ENCODE data around the gene LTBP1.
A peak's percentile ranks its signal among the peaks of the same experiment; 100 is the strongest.
"Not testable (repeated sequence)": the region's sequence is repeated elsewhere in the genome, so short reads cannot be mapped to it uniquely, and the experiment has no call there.

Gene LTBP1, protein sequence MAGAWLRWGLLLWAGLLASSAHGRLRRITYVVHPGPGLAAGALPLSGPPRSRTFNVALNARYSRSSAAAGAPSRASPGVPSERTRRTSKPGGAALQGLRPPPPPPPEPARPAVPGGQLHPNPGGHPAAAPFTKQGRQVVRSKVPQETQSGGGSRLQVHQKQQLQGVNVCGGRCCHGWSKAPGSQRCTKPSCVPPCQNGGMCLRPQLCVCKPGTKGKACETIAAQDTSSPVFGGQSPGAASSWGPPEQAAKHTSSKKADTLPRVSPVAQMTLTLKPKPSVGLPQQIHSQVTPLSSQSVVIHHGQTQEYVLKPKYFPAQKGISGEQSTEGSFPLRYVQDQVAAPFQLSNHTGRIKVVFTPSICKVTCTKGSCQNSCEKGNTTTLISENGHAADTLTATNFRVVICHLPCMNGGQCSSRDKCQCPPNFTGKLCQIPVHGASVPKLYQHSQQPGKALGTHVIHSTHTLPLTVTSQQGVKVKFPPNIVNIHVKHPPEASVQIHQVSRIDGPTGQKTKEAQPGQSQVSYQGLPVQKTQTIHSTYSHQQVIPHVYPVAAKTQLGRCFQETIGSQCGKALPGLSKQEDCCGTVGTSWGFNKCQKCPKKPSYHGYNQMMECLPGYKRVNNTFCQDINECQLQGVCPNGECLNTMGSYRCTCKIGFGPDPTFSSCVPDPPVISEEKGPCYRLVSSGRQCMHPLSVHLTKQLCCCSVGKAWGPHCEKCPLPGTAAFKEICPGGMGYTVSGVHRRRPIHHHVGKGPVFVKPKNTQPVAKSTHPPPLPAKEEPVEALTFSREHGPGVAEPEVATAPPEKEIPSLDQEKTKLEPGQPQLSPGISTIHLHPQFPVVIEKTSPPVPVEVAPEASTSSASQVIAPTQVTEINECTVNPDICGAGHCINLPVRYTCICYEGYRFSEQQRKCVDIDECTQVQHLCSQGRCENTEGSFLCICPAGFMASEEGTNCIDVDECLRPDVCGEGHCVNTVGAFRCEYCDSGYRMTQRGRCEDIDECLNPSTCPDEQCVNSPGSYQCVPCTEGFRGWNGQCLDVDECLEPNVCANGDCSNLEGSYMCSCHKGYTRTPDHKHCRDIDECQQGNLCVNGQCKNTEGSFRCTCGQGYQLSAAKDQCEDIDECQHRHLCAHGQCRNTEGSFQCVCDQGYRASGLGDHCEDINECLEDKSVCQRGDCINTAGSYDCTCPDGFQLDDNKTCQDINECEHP (N-terminal part only)

DNA sequence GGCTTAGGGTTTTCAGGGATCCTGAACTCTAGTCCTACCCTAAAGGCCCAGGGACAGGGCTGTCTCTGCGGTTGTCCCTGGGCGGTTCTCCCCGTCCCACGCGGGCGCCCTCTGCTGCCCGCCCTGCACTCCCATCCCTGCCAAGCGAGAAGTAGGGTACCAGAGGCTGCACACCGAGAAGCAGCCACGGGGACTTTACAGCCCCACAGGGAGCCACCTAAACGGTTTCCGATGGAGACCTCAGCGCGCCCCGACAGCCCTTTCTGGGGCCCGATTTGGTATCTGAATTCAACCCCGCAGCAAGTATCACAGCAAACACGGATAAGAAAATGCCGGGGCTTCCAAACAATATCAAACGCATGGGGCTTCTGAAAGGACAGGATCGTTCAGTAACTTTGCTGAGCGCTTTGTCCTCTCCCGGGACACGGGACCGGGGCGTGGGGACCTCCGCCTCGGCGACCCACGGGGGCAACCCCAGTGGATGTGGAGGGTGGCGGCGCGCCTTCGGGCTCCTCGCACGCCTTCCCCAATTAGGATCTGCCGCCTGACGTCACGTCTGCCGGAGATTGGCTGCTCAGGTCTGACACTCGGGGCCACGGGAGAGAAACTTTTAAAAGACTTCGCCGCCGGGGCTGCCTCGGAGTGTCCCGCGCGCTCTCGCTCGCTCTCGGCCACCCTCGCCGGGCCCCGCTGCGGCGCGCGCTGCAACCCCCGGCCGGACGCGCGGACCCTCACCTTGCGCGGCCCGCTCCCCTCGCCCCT lies at the start of gene LTBP1:
LTBP1 (plus strand) TSS at position 640 of the 762 bp plus-strand sequence. CDS start 372 bp downstream, outside the sequence.
- peak within 1 kb of the TSS; percentile 73 for H3K4me3 Mint-ChIP-seq
- H3K36me3 Mint-ChIP-seq (ENCODE audit: low read depth) = no peaks in the 10 kb centered on the region
- H3K27ac Mint-ChIP-seq = no peak within 1 kb of the TSS
- peaks cover 52% of the 10 kb centered on the region for H3K27me3 Mint-ChIP-seq
- H3K9me3 Mint-ChIP-seq = no peaks in the 10 kb centered on the region
- peaks cover 13% of the 10 kb centered on the region for H3K4me1 Mint-ChIP-seq (ENCODE audit: low read depth)

DNA sequence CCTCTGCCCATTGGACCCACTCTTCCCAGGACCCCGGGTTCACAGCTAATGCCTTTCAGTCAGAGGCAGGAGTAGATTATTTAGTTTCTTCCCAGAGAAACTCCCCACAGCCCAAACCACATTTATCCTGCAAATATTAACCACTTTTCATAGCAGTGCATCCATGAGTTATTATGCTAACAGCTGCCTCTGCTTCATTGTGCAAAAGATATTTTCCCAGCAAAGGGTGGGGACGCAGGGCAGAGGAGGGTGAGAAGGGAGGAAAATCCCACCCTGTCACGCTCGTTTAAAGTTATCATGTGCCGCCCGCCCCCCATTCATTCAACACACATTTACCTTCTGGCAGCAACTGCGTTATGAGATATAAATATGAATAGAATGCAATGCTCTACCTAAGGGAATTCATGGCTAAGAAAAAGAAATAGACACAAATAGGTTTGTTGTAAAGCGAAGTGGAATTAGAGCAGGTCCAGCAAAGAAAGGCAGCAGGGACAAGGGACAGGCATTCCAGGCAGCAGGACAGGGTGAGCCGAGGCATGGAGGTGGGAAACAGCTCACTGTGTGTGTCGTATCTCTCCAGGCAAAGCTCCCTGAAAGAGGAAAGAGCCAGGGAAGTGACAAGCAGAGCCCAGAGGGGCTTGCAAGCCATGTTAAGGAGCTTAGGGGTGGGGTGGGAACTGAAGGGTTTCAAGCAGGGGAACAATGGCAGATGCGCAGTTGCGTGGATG lies 46.3 kb upstream of the LTBP1 start:
- Mint-ChIP-seq H3K27me3 (peaks cover 25% of the 10 kb centered on the region), H3K27ac (no peak overlapping the region), H3K36me3 (ENCODE audit: low read depth) (no peaks in the 10 kb centered on the region)

DNA sequence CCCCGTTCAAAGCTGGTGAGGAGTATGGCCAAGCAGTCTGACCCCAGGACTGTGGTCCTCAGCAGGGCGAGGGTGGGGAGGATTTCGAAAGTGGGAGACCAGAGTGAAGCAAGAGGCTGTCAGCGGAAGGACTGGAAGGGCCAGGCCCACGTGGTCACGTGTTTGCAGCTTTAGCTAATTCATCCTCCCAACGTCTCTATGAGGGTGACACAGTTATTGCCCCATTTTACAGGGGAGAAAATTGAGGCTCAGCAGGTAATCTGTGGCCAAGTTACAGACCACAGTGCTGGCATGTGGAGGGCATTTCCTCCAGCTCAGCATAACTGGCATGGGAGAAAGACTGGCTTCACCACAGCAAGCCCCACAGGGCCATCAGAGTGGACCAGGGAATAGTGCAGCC lies 45.4 kb upstream of the LTBP1 start:
- H3K4me3 Mint-ChIP-seq = no peak overlapping the region
- H3K9me3 Mint-ChIP-seq = no peaks in the 10 kb centered on the region
- H3K4me1 Mint-ChIP-seq (ENCODE audit: low read depth) = no peaks in the 10 kb centered on the region
- peaks cover 25% of the 10 kb centered on the region for H3K27me3 Mint-ChIP-seq
- H3K36me3 Mint-ChIP-seq (ENCODE audit: low read depth) = no peaks in the 10 kb centered on the region
- H3K27ac Mint-ChIP-seq = no peak overlapping the region

More for the DNA sequence above, 46.3 kb upstream of the LTBP1 start:
- Mint-ChIP-seq H3K4me3 (no peak overlapping the region), H3K9me3 (no peaks in the 10 kb centered on the region), H3K4me1 (ENCODE audit: low read depth) (peaks cover under 1% of the 10 kb centered on the region)

DNA sequence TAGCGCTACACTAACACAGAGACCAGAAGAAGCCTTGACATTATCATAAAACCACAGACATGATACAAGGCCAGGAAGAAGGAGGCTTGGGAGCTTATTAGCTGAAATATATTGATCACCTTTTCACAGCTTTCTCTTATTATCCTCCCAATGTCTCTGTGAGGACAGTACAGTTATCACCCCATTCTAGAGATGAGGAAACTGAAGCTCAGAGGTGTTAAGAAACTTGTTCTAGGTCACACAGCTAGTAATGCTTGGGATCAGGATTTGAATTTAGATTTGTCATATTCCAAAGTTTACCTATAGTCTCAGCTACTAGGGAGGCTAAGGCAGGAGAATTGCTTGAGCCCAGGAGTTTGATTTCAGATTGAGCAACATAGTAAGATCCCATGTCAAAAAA lies 44.6 kb upstream of the LTBP1 start:
- no peak overlapping the region for H3K4me3 Mint-ChIP-seq
- H3K4me1 Mint-ChIP-seq (ENCODE audit: low read depth) = no peaks in the 10 kb centered on the region
- H3K36me3 Mint-ChIP-seq (ENCODE audit: low read depth) = no peaks in the 10 kb centered on the region
- no peaks in the 10 kb centered on the region for H3K9me3 Mint-ChIP-seq
- H3K27me3 Mint-ChIP-seq = peaks cover 25% of the 10 kb centered on the region
- no peak overlapping the region for H3K27ac Mint-ChIP-seq

DNA sequence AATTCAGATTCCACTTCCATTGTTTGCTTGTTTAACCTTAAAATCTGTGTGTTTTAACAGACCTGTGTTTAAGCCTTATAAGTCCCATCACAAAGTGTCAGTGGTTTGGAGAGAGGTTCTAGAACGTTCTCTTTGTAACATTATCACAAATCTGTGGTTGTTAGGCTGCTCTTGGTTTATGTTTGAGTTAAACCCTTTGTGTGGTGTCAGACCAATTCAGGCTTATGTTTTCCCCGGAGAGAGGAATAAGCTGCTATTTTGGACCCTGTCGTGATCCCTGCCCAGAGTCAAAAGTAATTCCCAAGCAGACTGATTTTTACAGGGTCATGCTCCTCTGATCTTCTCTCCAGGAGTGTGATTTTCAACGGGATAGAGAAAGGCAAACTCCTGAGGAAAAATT lies 43.8 kb upstream of the LTBP1 start:
- H3K9me3 Mint-ChIP-seq = no peaks in the 10 kb centered on the region
- H3K27me3 Mint-ChIP-seq = peaks cover 25% of the 10 kb centered on the region
- no peak overlapping the region for H3K4me3 Mint-ChIP-seq
- no peaks in the 10 kb centered on the region for H3K36me3 Mint-ChIP-seq (ENCODE audit: low read depth)
- H3K27ac Mint-ChIP-seq = no peak overlapping the region
- H3K4me1 Mint-ChIP-seq (ENCODE audit: low read depth) = no peaks in the 10 kb centered on the region

DNA sequence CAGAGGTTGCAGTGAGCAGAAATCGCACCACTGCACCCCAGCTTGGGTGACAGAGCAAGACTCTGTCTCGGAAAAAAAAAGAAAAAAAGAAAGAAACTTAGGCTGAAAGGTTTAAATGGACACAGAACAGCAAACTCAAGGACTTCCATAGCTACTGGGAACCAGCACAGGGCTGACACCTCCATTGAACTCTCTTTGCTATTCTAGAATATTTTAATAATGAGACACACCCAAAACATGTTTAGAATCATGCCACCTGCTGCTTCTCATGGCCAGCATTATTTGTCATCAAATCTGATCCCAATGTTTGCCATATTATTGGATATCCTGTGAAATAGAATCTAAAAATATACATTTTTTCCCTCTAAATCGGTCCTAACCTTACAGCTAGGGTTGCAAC lies 42.7 kb upstream of the LTBP1 start:
- Mint-ChIP-seq H3K9me3 (no peaks in the 10 kb centered on the region), H3K4me3 (no peak overlapping the region), H3K27ac (no peak overlapping the region), H3K36me3 (ENCODE audit: low read depth) (no peaks in the 10 kb centered on the region), H3K27me3 (peaks cover 21% of the 10 kb centered on the region), H3K4me1 (ENCODE audit: low read depth) (no peaks in the 10 kb centered on the region)

DNA sequence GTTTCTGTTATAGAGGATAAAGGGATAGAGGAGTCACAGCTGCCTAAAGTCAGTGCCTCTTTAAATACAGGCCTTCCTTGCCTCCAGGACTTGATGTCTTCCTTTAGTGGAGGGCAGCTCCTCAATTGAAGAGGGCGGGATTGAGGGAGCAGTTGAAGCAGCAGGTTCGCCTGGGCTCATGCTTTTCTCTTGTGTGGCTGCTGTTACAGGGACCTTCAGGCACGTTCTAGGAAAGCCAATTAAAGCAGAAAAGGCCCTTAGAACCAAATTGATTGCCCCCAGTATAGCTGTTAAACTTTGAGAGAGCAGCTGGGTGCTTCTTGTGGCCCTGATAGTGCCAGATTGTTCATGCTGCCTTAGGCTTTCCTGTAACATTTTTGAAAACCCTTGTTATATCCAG lies 42.0 kb upstream of the LTBP1 start:
- Mint-ChIP-seq H3K4me3 (no peak overlapping the region), H3K4me1 (ENCODE audit: low read depth) (no peaks in the 10 kb centered on the region), H3K27me3 (peaks cover 18% of the 10 kb centered on the region), H3K27ac (no peak overlapping the region), H3K9me3 (no peaks in the 10 kb centered on the region), H3K36me3 (ENCODE audit: low read depth) (no peaks in the 10 kb centered on the region)

DNA sequence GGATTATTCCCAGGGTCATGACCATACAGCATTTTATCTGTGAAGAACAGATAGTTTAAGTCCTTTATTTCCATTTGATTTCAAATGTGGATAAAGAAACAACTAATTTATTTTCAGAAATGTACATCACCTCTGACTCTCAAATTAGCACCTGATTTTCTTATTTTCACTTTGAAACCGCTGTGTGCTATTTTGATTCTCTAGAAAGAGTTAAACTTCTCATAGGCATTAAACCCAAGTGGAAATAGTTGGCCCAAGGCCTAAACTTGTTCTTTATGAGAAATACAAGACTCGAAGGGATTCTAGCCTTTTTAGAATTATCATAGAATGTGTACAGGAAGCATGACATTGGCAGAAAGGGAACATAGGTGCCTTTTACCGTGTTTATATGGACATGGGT lies 41.5 kb upstream of the LTBP1 start:
- H3K4me3 Mint-ChIP-seq = no peak overlapping the region
- no peaks in the 10 kb centered on the region for H3K4me1 Mint-ChIP-seq (ENCODE audit: low read depth)
- no peak overlapping the region for H3K27ac Mint-ChIP-seq
- H3K27me3 Mint-ChIP-seq = peaks cover 18% of the 10 kb centered on the region
- H3K36me3 Mint-ChIP-seq (ENCODE audit: low read depth) = no peaks in the 10 kb centered on the region
- H3K9me3 Mint-ChIP-seq = no peaks in the 10 kb centered on the region

DNA sequence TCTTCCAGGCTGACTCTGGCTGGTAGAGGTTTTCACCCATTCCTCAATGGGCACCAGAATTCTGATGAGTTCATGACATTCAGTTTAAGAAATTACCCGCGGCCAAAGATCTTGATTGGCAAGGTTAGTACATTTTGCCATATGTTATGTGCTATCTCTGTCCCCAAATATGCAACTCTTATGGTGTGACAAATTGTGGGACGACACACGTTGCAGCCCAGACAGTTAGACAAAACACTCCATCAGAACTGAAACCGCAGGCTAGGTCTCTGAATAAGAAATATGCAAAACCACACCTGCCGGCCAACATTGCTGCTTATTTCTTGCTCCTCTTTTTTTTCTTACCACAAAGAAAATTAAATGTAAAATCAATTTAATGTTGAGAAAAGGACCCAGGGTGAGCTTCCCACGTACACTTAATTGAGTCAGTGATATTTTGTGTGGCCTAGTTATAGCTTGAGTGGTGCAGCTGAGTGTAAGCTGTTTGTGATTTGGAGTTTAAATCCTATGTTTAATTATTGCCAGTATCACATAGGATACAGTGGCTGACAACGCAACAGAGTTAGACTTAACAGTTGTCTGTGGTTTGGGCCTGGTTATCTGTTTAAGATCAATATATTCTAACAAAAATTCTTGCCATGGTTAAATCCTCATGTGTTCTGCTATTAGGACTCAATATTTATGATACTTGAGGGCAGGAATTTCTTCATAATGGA lies 35.7 kb upstream of the LTBP1 start:
- Mint-ChIP-seq H3K27ac (no peak overlapping the region), H3K4me3 (no peak overlapping the region), H3K9me3 (no peaks in the 10 kb centered on the region), H3K27me3 (no peaks in the 10 kb centered on the region), H3K4me1 (ENCODE audit: low read depth) (no peaks in the 10 kb centered on the region), H3K36me3 (ENCODE audit: low read depth) (no peaks in the 10 kb centered on the region)

DNA sequence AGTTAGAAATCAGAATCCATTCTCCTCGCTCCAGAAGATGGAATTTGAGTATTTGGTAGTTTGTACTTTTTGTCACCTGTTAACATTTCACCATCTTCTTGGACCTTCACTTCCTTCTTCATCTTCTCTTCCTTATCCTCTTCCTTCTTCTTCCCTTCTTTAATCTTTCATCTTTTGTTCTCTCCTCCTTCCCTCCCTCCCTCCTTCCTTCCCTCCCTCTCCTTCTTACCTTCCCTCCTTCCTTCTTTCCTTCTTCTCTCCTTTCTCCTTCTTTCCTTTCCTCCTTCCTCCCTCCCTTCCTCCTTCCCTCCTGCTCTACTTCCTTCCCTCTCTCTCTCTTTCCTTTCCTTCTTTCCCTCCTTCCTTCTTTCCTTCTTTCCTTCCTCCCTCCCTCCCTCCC lies 31.1 kb upstream of the LTBP1 start:
- Mint-ChIP-seq H3K27me3 (peaks cover 10% of the 10 kb centered on the region), H3K9me3 (no peaks in the 10 kb centered on the region), H3K27ac (no peak overlapping the region), H3K4me3 (no peak overlapping the region), H3K36me3 (ENCODE audit: low read depth) (no peaks in the 10 kb centered on the region), H3K4me1 (ENCODE audit: low read depth) (no peaks in the 10 kb centered on the region)

DNA sequence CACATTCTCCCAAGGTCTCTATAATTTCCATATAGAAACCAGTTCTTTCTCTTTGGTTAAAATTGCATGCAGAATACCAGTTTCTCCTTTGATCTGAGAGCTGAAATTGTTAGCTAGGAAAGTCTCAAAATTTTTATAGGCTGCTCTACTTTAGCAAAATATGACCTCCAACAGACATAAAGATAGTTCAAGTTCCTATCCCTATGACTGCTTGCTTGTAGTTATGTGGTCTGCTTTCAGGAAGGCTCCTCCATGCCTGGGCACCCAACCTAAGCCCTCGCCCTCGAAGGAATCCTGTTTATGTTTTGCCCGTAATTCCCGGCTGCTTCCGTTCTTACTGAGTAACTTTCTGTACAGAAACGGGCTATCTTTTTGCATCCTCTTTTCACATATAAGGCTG lies 28.0 kb upstream of the LTBP1 start:
- Mint-ChIP-seq H3K27ac (no peak overlapping the region), H3K4me3 (no peak overlapping the region), H3K36me3 (ENCODE audit: low read depth) (no peaks in the 10 kb centered on the region), H3K27me3 (peaks cover 32% of the 10 kb centered on the region), H3K9me3 (no peaks in the 10 kb centered on the region), H3K4me1 (ENCODE audit: low read depth) (no peaks in the 10 kb centered on the region)

DNA sequence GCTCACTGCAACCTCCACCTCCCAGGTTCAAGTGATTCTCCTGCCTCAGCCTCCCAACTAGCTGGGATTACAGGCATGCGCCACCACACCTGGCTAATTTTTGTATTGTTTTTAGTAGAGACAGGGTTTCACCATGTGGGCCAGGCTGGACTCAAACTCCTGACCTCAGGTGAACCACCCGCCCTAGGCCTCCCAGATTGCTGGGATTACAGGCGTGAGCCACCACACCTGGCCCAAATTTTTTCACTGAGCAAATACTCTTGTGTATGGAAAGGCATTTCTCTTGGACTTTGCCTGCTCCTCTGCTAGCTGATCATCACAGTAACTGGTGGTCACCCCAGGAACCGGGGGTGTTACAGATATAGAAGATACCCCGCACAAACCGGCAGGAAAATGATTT lies 26.9 kb upstream of the LTBP1 start:
- H3K36me3 Mint-ChIP-seq (ENCODE audit: low read depth); H3K27ac Mint-ChIP-seq: not testable (repeated sequence)

DNA sequence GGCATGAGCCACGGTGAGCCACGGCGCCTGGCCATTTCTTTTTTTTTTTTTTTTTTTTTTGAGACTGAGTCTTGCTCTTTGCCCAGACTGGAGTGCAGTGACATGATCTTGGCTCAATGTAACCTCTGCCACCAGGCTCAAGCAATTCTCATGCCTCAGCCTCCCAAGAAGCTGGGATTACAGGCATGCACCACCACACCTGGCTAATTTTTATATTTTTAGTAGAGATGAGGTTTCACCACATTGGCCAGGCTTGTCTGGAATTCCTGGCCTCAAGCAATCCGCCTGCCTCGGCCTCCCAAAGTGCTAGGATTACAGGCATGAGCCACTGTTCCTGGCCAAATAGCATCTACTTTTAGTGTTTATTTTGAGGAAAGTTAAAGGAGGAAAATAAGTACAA lies 25.3 kb upstream of the LTBP1 start:
- not testable (repeated sequence) for H3K4me1 Mint-ChIP-seq (ENCODE audit: low read depth); H3K4me3 Mint-ChIP-seq; H3K9me3 Mint-ChIP-seq; H3K27ac Mint-ChIP-seq; H3K36me3 Mint-ChIP-seq (ENCODE audit: low read depth)
- H3K27me3 Mint-ChIP-seq = peaks cover 33% of the 10 kb centered on the region

More for the DNA sequence above, 26.9 kb upstream of the LTBP1 start:
- not testable (repeated sequence) for H3K4me3 Mint-ChIP-seq; H3K4me1 Mint-ChIP-seq (ENCODE audit: low read depth); H3K9me3 Mint-ChIP-seq
- H3K27me3 Mint-ChIP-seq = peaks cover 32% of the 10 kb centered on the region

Data from stimulated activated naive CD8-positive, alpha-beta T cell treated with anti-CD3 and anti-CD28 coated beads, Interleukin-15, Interleukin-2, amounts not matched to agents 100 ng/mL and 50 ng/mL, for 24 hours (primary cell).